OCI-LY3 (cell line): Measurements from ENCODE around the gene RNF168.

Experiments
- CTCF ChIP-seq: fragments of 200-600, 300-600 bp; sonication (generic); IDR thresholded peaks from 2 replicates; pipeline ENCODE4 v1.5.1; 2014; ENCODE audit warnings: antibody characterized with exemption, low read length, low read depth
- EZH2phosphoT487 ChIP-seq: fragments of 200-600 bp; shearing (Covaris generic); IDR thresholded peaks from 2 replicates; pipeline ENCODE4 v1.6.1; 2018; ENCODE audit warnings: antibody characterized with exemption, mixed run types, low read depth

GRCh38 chr3:196419386-196419785 lies 84.2 kb downstream of the RNF168 start:
- TF ChIP-seq CTCF, result no peak
- no peak for TF ChIP-seq EZH2phosphoT487
